Parathyroid adenoma (tissue), 2 donors: Measurements from ENCODE around the gene KLLN.
A peak's percentile ranks its signal among the peaks of the same experiment; 100 is the strongest.
"Not testable (repeated sequence)": the region's sequence is repeated elsewhere in the genome, so short reads cannot be mapped to it uniquely, and the experiment has no call there.

Experiments used
- H2AFZ ChIP-seq: fragments of 300-600 bp; sonication (generic); one replicate; pipeline ENCODE4 v1.7.0; 2017; ENCODE audit warnings: antibody characterized with exemption, mild to moderate bottlenecking
- H3K27ac ChIP-seq: fragments of 300-600 bp; sonication (generic); one replicate; pipeline ENCODE4 v1.7.0; 2017
- H3K27me3 ChIP-seq: fragments of 300-600 bp; sonication (generic); one replicate; pipeline ENCODE4 v1.7.0; 2017; ENCODE audit warnings: low read length; ENCODE audit not compliant: control insufficient read depth, insufficient read depth
- H3K36me3 ChIP-seq: fragments of 300-600 bp; sonication (generic); one replicate; pipeline ENCODE4 v1.7.0; 2017; ENCODE audit warnings: low read length; ENCODE audit not compliant: control insufficient read depth, insufficient read depth
- H3K4me1 ChIP-seq: fragments of 300-600 bp; sonication (generic); one replicate; pipeline ENCODE4 v1.7.0; 2017; ENCODE audit warnings: control low read depth
- H3K4me2 ChIP-seq: fragments of 300-600 bp; sonication (generic); one replicate; pipeline ENCODE4 v1.7.0; 2017; ENCODE audit warnings: low read length
- H3K4me3 ChIP-seq: fragments of 300-600 bp; sonication (generic); one replicate; pipeline ENCODE4 v1.7.0; 2017; ENCODE audit warnings: low read depth, low read length
- H3K79me2 ChIP-seq: fragments of 300-600 bp; sonication (generic); one replicate; pipeline ENCODE4 v1.7.0; 2017; ENCODE audit warnings: control low read depth
- H3K9ac ChIP-seq: fragments of 300-600 bp; sonication (generic); one replicate; pipeline ENCODE4 v1.7.0; 2017; ENCODE audit warnings: mild to moderate bottlenecking
- H3K9me3 ChIP-seq: fragments of 300-600 bp; sonication (generic); one replicate; pipeline ENCODE4 v1.7.0; 2017; ENCODE audit warnings: low read length; ENCODE audit not compliant: control insufficient read depth
- CTCF ChIP-seq: fragments of 300-600 bp; sonication (generic); IDR thresholded peaks from one replicate; pipeline ENCODE4 v1.7.0; 2017; ENCODE audit warnings: antibody characterized with exemption, mild to moderate bottlenecking
- donor health status: primary hyperparathyroidism.

Gene KLLN

GRCh38 chr10:87866412-87866974 lies 3.2 kb upstream of the KLLN start:
- no peak overlapping the region for H2AFZ ChIP-seq
- H3K79me2 ChIP-seq = peaks cover 22% of the 10 kb centered on the region
- TF ChIP-seq CTCF = no peak
- H3K9me3 ChIP-seq = no peaks in the 10 kb centered on the region
- peak overlapping the region; percentile 86 for H3K4me3 ChIP-seq
- H3K27me3 ChIP-seq = no peaks in the 10 kb centered on the region
- H3K4me1 ChIP-seq = peaks cover 12% of the 10 kb centered on the region
- no peaks in the 10 kb centered on the region for H3K36me3 ChIP-seq
- H3K9ac ChIP-seq = no peak overlapping the region
- H3K27ac ChIP-seq = peak overlapping the region; percentile 36
- H3K4me2 ChIP-seq = peak overlapping the region; percentile 58

DNA sequence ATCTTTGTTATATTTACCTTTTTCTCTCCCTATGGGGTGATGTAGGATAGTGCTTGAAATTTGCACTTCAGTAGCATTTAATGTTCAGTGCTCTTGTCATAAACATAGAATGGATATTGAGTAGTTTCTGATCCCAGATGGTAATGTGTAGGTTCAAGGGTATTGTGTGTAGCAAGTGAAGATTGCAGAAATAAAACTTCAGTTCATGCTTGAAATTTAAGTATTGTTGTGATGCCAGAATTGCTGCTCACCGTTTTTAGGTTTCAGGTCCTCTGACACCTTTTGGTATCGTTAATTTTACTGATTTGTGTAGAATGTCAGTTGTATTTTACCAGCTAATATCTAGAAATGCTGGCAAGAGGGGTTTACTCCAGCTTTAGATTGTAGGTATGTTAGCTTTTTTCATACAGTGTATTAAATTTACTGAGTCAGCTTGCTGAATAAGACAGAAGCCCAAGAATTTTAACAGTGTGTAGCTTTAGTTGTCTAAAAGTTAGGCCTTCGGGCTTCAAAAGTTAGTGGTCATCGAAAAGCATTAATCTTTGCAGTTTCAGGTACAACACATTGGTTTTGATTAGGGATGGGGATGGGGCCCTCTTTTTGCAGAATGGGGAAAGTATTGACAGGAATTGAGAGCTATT lies 2.0 kb upstream of the KLLN start:
- peaks cover 15% of the 10 kb centered on the region for H3K79me2 ChIP-seq
- TF ChIP-seq CTCF = no peak
- no peaks in the 10 kb centered on the region for H3K9me3 ChIP-seq
- H3K9ac ChIP-seq = no peak overlapping the region
- H3K27ac ChIP-seq = peak overlapping the region; percentile 97
- peaks cover 13% of the 10 kb centered on the region for H3K4me1 ChIP-seq
- peak overlapping the region; percentile 58 for H3K4me2 ChIP-seq
- H3K36me3 ChIP-seq = no peaks in the 10 kb centered on the region
- no peak overlapping the region for H2AFZ ChIP-seq
- no peaks in the 10 kb centered on the region for H3K27me3 ChIP-seq
- peak overlapping the region; percentile 86 for H3K4me3 ChIP-seq

DNA sequence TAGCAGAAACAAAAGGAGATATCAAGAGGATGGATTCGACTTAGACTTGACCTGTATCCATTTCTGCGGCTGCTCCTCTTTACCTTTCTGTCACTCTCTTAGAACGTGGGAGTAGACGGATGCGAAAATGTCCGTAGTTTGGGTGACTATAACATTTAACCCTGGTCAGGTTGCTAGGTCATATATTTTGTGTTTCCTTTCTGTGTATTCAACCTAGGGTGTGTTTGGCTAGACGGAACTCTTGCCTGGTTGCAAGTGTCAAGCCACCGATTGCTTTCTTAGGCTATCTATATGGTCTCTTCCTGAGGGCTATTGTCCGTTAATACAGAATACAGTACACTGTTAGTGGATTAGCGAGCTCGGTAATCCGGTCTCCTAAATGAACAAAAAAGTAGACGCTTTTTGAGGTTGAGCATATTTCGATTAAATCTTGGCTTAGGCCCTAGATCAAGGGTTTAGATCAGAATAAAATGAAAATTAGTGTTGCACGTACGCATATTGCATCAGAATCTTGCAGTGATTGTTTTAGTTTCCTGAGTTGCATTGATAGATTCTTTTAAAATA lies 1.2 kb upstream of the KLLN start:
- Histone ChIP-seq H3K4me2 (peak overlapping the region; percentile 58), H3K27ac (peak overlapping the region; percentile 97), H3K4me1 (peaks cover 12% of the 10 kb centered on the region), H3K9ac (no peak overlapping the region), H2AFZ (peak overlapping the region; percentile 50), H3K36me3 (no peaks in the 10 kb centered on the region), H3K27me3 (no peaks in the 10 kb centered on the region), H3K9me3 (no peaks in the 10 kb centered on the region), H3K4me3 (peak overlapping the region; percentile 86), H3K79me2 (peaks cover 11% of the 10 kb centered on the region)
- no peak for TF ChIP-seq CTCF

DNA sequence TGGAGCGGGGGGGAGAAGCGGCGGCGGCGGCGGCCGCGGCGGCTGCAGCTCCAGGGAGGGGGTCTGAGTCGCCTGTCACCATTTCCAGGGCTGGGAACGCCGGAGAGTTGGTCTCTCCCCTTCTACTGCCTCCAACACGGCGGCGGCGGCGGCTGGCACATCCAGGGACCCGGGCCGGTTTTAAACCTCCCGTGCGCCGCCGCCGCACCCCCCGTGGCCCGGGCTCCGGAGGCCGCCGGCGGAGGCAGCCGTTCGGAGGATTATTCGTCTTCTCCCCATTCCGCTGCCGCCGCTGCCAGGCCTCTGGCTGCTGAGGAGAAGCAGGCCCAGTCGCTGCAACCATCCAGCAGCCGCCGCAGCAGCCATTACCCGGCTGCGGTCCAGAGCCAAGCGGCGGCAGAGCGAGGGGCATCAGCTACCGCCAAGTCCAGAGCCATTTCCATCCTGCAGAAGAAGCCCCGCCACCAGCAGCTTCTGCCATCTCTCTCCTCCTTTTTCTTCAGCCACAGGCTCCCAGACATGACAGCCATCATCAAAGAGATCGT lies 690 bp upstream of the KLLN start:
- H3K79me2 ChIP-seq, H3K36me3 ChIP-seq, H3K27me3 ChIP-seq, H3K9ac ChIP-seq, H3K9me3 ChIP-seq: not testable (repeated sequence)
- Histone ChIP-seq H3K27ac (peak overlapping the region; percentile 97), H3K4me2 (peak overlapping the region; percentile 58), H3K4me3 (peak overlapping the region; percentile 86), H2AFZ (peak overlapping the region; percentile 99), H3K4me1 (peaks cover 12% of the 10 kb centered on the region)

- Histone ChIP-seq H3K4me1 (peaks cover 5% of the 10 kb centered on the region), H3K9me3 (no peaks in the 10 kb centered on the region), H3K4me3 (peak overlapping the region; percentile 86), H3K4me2 (peak overlapping the region; percentile 97), H3K9ac (peak overlapping the region; percentile 47), H3K27me3 (no peaks in the 10 kb centered on the region), H3K27ac (peak overlapping the region; percentile 97), H2AFZ (peak overlapping the region; percentile 99), H3K36me3 (no peaks in the 10 kb centered on the region), H3K79me2 (no peaks in the 10 kb centered on the region)
- peak; percentile 9 for TF ChIP-seq CTCF
These were observed 667 bp downstream of the KLLN start for GRCh38 chr10:87862679-87863052.
